Smooth muscle cell (in vitro differentiated cells): ENCODE results near the gene TTLL3. TPM values are rescaled to one million over a fixed set of nuclear protein-coding genes. Genes with fewer than 3 reads are reported as not detected.
"Not testable (repeated sequence)": the region's sequence is repeated elsewhere in the genome, so short reads cannot be mapped to it uniquely, and the experiment has no call there.

Experiments used
- DNase-seq: peaks from one replicate; lab custom pipeline; 2025; ENCODE audit not compliant: unreplicated experiment; lab: John Stamatoyannopoulos, UW
- H2AFZ ChIP-seq: fragments of 200-600 bp; sonication (generic); 2 replicates; pipeline ENCODE4 v1.6.0; 2016; ENCODE audit warnings: antibody characterized with exemption, low read depth, mild to moderate bottlenecking
- H3F3A ChIP-seq: fragments of 200-600 bp; sonication (generic); 2 replicates; pipeline ENCODE4 v1.6.0; 2017; ENCODE audit warnings: antibody characterized with exemption, low read depth
- H3K27ac ChIP-seq: fragments of 200-600 bp; sonication (generic); 2 replicates; pipeline ENCODE4 v1.5.1; 2016; ENCODE audit warnings: low read depth, mild to moderate bottlenecking
- H3K27me3 ChIP-seq: fragments of 200-600 bp; sonication (generic); 2 replicates; pipeline ENCODE4 v1.6.1; 2016; ENCODE audit warnings: low read depth, mild to moderate bottlenecking
- H3K36me3 ChIP-seq: fragments of 200-600 bp; sonication (generic); 2 replicates; pipeline ENCODE4 v1.5.1; 2016; ENCODE audit warnings: low read depth
- H3K4me1 ChIP-seq: fragments of 200-600 bp; sonication (generic); 2 replicates; pipeline ENCODE4 v1.5.1; 2016; ENCODE audit warnings: low read depth
- H3K4me2 ChIP-seq: fragments of 200-600 bp; sonication (generic); 2 replicates; pipeline ENCODE4 v1.6.0; 2016; ENCODE audit warnings: mild to moderate bottlenecking
- H3K4me3 ChIP-seq: fragments of 200-600 bp; sonication (generic); 2 replicates; pipeline ENCODE4 v1.5.1; 2016; ENCODE audit warnings: mild to moderate bottlenecking
- H3K79me2 ChIP-seq: fragments of 200-600 bp; sonication (generic); 2 replicates; pipeline ENCODE4 v1.6.0; 2016; ENCODE audit warnings: low read depth, mild to moderate bottlenecking
- H3K9ac ChIP-seq: fragments of 200-600 bp; sonication (generic); 2 replicates; pipeline ENCODE4 v1.6.0; 2016; ENCODE audit warnings: low read depth
- H3K9me3 ChIP-seq: fragments of 200-600 bp; sonication (generic); replicated peaks from 2 replicates; pipeline ENCODE4 v1.5.1; 2016; ENCODE audit warnings: low read depth
- H4K20me1 ChIP-seq: fragments of 200-600 bp; sonication (generic); 2 replicates; pipeline ENCODE4 v1.6.0; 2016; ENCODE audit warnings: low read depth
- CTCF ChIP-seq: fragments of 200-600 bp; sonication (generic); IDR thresholded peaks from 2 replicates; pipeline ENCODE4 v1.5.1; 2017; ENCODE audit warnings: borderline replicate concordance, mild to moderate bottlenecking, antibody characterized with exemption; ENCODE audit not compliant: insufficient read depth, poor library complexity, severe bottlenecking
- WGBS: methylation state at CpG from one replicate; pipeline ENCODE4 v1.1.7; 2016; ENCODE audit warnings: low lambda C conversion rate; 5-methylcytosine and 5-hydroxymethylcytosine counted together
- polyA plus RNA-seq: library from polyadenylated mRNA; unstranded; fragments of >200 nt; fragmentation: Nextera tagmentation; extraction: Ambion mirVana; gene quantifications from 2 replicates; pipeline ENCODE4 v1.2.1, GENCODE V29; 2016
- total RNA-seq: library from RNA; depleted of rRNA; stranded (reverse); fragments of >200 nt; gene quantifications from 2 replicates; pipeline ENCODE4 v1.2.3, GENCODE V29; 2014

The TTLL3 gene
- total and polyA plus RNA-seq, 2 experiments from 2014 or later = 16.4 to 25.6 TPM

DNA sequence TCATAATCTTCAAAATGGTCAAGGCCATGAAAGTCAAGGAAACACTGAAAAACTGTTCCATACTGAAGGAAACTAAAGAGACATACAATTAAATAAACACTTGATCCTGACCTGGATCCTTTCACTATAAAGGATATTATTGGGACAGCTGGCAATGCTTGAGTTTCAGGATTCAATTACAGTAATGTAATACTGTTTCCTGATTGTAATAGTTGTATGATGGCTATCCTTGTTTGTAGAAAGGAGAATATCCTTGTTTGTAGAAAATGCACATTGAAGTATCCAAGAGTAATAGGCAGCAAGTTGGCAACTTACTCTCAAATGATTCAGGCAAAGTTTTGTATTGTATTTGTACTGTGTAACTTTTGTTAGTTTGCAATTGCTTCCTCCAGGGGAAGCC lies 65.4 kb downstream of the TTLL3 start:
- TF ChIP-seq CTCF = no peak
- H3F3A ChIP-seq = no peaks in the 10 kb centered on the region
- DNase-seq = no peak
- H3K4me3 ChIP-seq = no peak overlapping the region
- no peaks in the 10 kb centered on the region for H3K36me3 ChIP-seq
- H3K27ac ChIP-seq = no peak overlapping the region
- H3K4me2 ChIP-seq = no peak overlapping the region
- H3K9me3 ChIP-seq = no peaks in the 10 kb centered on the region
- no peaks in the 10 kb centered on the region for H3K79me2 ChIP-seq
- no peak overlapping the region for H3K9ac ChIP-seq
- no peaks in the 10 kb centered on the region for H4K20me1 ChIP-seq
- no peaks in the 10 kb centered on the region for H3K4me1 ChIP-seq
- no peaks in the 10 kb centered on the region for H3K27me3 ChIP-seq
- no peak overlapping the region for H2AFZ ChIP-seq

- DNase-seq, H3F3A ChIP-seq, H3K4me2 ChIP-seq, H3K27ac ChIP-seq, H2AFZ ChIP-seq, H3K4me1 ChIP-seq, H3K79me2 ChIP-seq, H3K9ac ChIP-seq, H3K36me3 ChIP-seq, H3K4me3 ChIP-seq, H4K20me1 ChIP-seq, H3K27me3 ChIP-seq, H3K9me3 ChIP-seq: not testable (repeated sequence)
- 99% methylated on average over 4 of the region's 4 CpGs for WGBS
These were observed 66.2 kb downstream of the TTLL3 start for GRCh38 chr3:9876255-9876654.

GRCh38 chr3:9876991-9877390 lies 66.9 kb downstream of the TTLL3 start:
- 92% methylated on average over 12 of the region's 12 CpGs for WGBS
- TF ChIP-seq CTCF = no peak
- Histone ChIP-seq H2AFZ (no peak overlapping the region), H3K9me3 (no peaks in the 10 kb centered on the region), H3K4me1 (no peaks in the 10 kb centered on the region), H3K27me3 (no peaks in the 10 kb centered on the region), H4K20me1 (no peaks in the 10 kb centered on the region), H3K27ac (no peak overlapping the region), H3K79me2 (no peaks in the 10 kb centered on the region), H3K36me3 (no peaks in the 10 kb centered on the region), H3K4me2 (no peak overlapping the region), H3K4me3 (no peak overlapping the region), H3F3A (no peaks in the 10 kb centered on the region), H3K9ac (no peak overlapping the region)
- DNase-seq = no peak

DNA sequence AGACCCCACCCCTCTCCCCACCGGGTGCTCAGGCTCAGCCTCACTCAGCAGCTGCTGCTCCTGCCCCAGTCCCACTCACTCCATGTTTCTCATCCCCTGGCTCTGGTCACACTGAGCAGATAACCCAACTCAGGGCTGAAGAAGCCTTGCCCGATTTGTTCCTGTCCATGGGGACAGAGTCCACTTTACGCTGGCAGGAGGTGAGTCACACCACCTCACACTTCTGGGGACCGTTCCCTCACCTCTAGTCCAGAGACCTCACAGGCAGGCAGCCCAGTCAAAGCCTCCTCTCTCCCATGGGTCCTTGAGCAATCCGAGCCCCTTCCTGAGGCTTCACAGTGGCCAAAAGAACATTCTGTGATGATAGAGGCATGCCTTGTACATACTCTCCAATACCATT lies 68.6 kb downstream of the TTLL3 start:
- no peak overlapping the region for H3K4me3 ChIP-seq
- no peak overlapping the region for H2AFZ ChIP-seq
- H3K4me2 ChIP-seq = no peak overlapping the region
- H3K27me3 ChIP-seq = no peaks in the 10 kb centered on the region
- TF ChIP-seq CTCF = no peak
- no peak overlapping the region for H3K9ac ChIP-seq
- peaks cover 2% of the 10 kb centered on the region for H3K4me1 ChIP-seq
- peaks cover 3% of the 10 kb centered on the region for H3F3A ChIP-seq
- no peak overlapping the region for H3K27ac ChIP-seq
- 88% methylated on average over 5 of the region's 5 CpGs for WGBS
- no peaks in the 10 kb centered on the region for H3K79me2 ChIP-seq
- H3K36me3 ChIP-seq = no peaks in the 10 kb centered on the region
- DNase-seq = no peak
- no peaks in the 10 kb centered on the region for H3K9me3 ChIP-seq
- no peaks in the 10 kb centered on the region for H4K20me1 ChIP-seq
